Testis (tissue), 3 donors: Measurements from ENCODE around the gene IKZF3. TPM values are rescaled to one million over a fixed set of nuclear protein-coding genes. Genes with fewer than 3 reads are reported as not detected.

ENCODE experiments used
- DNase-seq: peaks from one replicate; pipeline ENCODE4 v3.0.0-alpha.2; 2019
- H3K27ac ChIP-seq, 2 donors: fragments of 200-600 bp; sonication (generic); one replicate each; pipeline ENCODE4 v1.5.1; 2019
- H3K27me3 ChIP-seq: fragments of 200-600 bp; sonication (generic); one replicate; pipeline ENCODE4 v1.5.1; 2019
- H3K36me3 ChIP-seq: fragments of 200-600 bp; sonication (generic); one replicate; pipeline ENCODE4 v1.5.1; 2017; ENCODE audit warnings: low read depth; ENCODE audit errors: missing control alignments
- H3K4me1 ChIP-seq: fragments of 200-600 bp; sonication (generic); one replicate; pipeline ENCODE4 v1.5.1; 2019
- H3K4me3 ChIP-seq, 2 donors: fragments of 200-600 bp; sonication (generic); one replicate each; pipeline ENCODE4 v1.5.1; 2017 to 2019
- H3K9me3 ChIP-seq: fragments of 200-600 bp; sonication (generic); one replicate; pipeline ENCODE4 v1.5.1; 2017
- POLR2A ChIP-seq: fragments of 450-650 bp; IDR thresholded peaks from one replicate; pipeline ENCODE4 v1.6.1; 2017; ENCODE audit warnings: antibody characterized with exemption, mild to moderate bottlenecking, moderate library complexity
- WGBS, 2 donors: methylation state at CpG; one replicate each; pipeline ENCODE4 v1.1.5; 2018; 5-methylcytosine and 5-hydroxymethylcytosine counted together
- intact Hi-C: fragments of 100-400 bp; cut with DNase I; formaldehyde crosslinking; loops from one replicate; pipeline ENCODE4 v1.15.1; 2023; ENCODE audit warnings: low total_unique reads
- polyA plus RNA-seq: library from polyadenylated mRNA; stranded (reverse); fragments of 350-450 nt; fragmentation: Illumina TruSeq; extraction: RNeasy Lipid Tissue Mini Kit (QIAGEN cat#74804); gene quantifications from one replicate; pipeline ENCODE4 v1.2.3, GENCODE V29; 2014; ENCODE audit warnings: low read depth, low replicate concordance; ENCODE audit not compliant: insufficient read depth
- total RNA-seq, 2 donors: library from RNA; depleted of rRNA; stranded (reverse); fragments of >200 nt; gene quantifications; one replicate each; pipeline ENCODE4 v1.2.3, GENCODE V29; 2016
- TF ChIP-seq, protein P1 (sequence below), 3 experiments: fragments of 450-650 bp in 2 of 3; fragments of 200-600 bp in 1 of 3; sonication (generic) in 1 of 3; IDR thresholded peaks; one replicate each; pipeline ENCODE4 v1.5.1; 2016 to 2019; ENCODE audit warnings: antibody characterized with exemption in 3 of 3, mild to moderate bottlenecking in 2 of 3, moderate library complexity in 1 of 3

Gene IKZF3
- total and polyA plus RNA-seq, 3 donors from 2014 or later: 1.9 to 3.8 (median 3.4) TPM

DNA sequence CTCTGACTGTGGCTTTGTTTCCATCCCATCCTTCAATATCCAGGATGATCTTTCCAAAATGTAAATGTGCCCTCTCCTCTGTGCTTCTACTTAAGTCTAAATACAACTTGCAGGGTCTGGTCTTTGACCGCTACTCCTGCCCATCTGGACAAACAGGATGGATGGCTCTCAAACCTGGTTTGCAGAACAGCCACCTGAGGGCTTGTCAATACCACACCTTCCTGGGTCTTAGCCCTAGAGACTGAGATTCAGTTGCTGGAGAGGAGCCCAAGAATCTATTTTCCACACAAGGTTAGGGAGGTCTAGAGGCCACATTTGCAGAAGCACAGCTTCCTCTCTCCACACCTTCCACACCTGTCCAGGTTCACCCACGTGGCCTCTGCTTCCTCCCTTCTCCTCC is 128.2 kb downstream of the IKZF3 start:
- WGBS, 2 donors: 75 to 79% methylated on average over 2 of the region's 2 CpGs
- no peaks in the 10 kb centered on the region for H3K27me3 ChIP-seq
- no peak for TF ChIP-seq POLR2A
- TF ChIP-seq, protein P1, sequence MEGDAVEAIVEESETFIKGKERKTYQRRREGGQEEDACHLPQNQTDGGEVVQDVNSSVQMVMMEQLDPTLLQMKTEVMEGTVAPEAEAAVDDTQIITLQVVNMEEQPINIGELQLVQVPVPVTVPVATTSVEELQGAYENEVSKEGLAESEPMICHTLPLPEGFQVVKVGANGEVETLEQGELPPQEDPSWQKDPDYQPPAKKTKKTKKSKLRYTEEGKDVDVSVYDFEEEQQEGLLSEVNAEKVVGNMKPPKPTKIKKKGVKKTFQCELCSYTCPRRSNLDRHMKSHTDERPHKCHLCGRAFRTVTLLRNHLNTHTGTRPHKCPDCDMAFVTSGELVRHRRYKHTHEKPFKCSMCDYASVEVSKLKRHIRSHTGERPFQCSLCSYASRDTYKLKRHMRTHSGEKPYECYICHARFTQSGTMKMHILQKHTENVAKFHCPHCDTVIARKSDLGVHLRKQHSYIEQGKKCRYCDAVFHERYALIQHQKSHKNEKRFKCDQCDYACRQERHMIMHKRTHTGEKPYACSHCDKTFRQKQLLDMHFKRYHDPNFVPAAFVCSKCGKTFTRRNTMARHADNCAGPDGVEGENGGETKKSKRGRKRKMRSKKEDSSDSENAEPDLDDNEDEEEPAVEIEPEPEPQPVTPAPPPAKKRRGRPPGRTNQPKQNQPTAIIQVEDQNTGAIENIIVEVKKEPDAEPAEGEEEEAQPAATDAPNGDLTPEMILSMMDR (IDR thresholded peaks at IDR 0.05): no peak
- H3K4me1 ChIP-seq: peaks cover 24% of the 10 kb centered on the region
- intact Hi-C loops: no loop called here
- H3K9me3 ChIP-seq: no peaks in the 10 kb centered on the region
- DNase-seq: no peak
- H3K4me3 ChIP-seq: no peak overlapping the region
- H3K27ac ChIP-seq: no peak overlapping the region
- H3K36me3 ChIP-seq: no peaks in the 10 kb centered on the region

DNA sequence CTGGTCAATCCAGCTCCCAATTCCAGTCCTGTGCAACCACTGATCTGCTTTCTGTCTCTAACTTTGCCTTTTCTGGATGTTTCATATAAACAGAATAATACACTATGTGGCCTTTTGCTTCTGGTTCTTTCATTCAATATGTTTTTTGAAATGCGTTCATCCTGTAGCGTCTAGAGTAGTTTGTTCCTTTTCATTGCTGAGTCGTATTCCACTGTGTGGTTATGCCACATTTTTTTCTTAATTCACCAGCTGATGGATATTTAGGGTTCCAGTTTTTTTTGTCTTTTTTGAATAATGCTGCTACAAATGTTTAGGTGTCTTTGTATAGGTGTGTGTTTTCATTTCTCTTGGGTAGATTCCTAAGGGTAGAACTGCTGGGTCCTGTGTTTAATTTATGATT is 131.5 kb downstream of the IKZF3 start:
- DNase-seq: no peak
- Histone ChIP-seq H3K9me3 (no peaks in the 10 kb centered on the region), H3K27me3 (no peaks in the 10 kb centered on the region), H3K27ac (no peak overlapping the region), H3K36me3 (no peaks in the 10 kb centered on the region), H3K4me3 (no peak overlapping the region), H3K4me1 (peaks cover 6% of the 10 kb centered on the region)
- TF ChIP-seq POLR2A: no peak
- TF ChIP-seq, protein P1 (IDR thresholded peaks at IDR 0.05): no peak
- intact Hi-C loops: no loop called here
- 93 to 95% methylated on average over 3 of the region's 3 CpGs for WGBS, 2 donors

DNA sequence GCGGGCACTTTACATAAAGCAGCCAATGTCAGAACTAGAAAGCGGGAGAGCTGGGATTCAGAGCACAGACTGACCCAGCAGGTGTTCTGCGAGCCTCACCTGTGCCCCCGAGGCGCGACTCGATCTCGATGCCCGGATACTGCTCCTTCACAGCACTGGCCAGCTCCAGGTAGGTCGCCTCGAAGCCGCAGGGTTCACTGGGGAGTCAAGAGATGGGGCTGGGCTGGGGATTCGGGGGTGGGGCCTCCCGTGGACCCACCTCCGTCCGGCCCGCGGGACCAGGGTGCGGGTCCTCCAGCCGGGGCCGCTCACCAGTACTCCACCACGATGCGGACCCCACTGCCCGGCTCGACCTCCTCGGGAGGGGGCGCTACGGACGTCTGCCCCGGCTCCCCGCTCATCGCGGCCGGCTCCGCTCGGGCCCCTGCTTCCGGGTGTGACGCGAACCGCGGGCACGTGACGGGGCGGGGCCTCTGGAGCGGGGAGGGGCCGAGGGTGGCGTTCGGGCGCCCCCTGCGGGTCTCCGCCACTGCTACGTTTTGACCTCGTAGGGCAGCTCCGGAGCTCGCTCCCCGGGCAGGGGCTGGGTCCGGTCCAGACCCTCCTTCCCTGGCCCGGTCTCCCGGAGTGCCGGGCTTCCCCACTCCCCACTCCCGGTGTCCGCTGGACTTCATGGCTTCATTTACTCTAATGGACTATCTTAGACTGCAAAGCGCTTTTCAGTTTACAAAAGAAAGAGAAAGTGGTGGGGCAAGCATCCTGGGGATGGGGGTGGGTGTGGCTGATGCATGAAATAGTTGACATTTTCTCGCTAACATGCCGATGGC is 133.8 kb downstream of the IKZF3 start, which contains the start of gene MIEN1:
MIEN1 (minus strand) TSS at position 438 of the 827 bp plus-strand sequence; CDS start at position 401, 37 bp downstream.
- Histone ChIP-seq H3K4me1 (peaks cover 6% of the 10 kb centered on the region), H3K36me3 (no peaks in the 10 kb centered on the region), H3K4me3 (peak within 1 kb of the TSS; percentile 74 to 78), H3K27ac (peak within 1 kb of the TSS; percentile 81 to 83), H3K27me3 (no peaks in the 10 kb centered on the region), H3K9me3 (no peaks in the 10 kb centered on the region)
- DNase-seq: peak; percentile 94
- TF ChIP-seq, protein P1 (IDR thresholded peaks at IDR 0.05): peak; percentile 76 to 91 (median 79)
- TF ChIP-seq POLR2A: no peak
- intact Hi-C loops: no loop called here
- WGBS, 2 donors: 0 to 2% methylated on average over 17 to 35 of the region's 65 CpGs

DNA sequence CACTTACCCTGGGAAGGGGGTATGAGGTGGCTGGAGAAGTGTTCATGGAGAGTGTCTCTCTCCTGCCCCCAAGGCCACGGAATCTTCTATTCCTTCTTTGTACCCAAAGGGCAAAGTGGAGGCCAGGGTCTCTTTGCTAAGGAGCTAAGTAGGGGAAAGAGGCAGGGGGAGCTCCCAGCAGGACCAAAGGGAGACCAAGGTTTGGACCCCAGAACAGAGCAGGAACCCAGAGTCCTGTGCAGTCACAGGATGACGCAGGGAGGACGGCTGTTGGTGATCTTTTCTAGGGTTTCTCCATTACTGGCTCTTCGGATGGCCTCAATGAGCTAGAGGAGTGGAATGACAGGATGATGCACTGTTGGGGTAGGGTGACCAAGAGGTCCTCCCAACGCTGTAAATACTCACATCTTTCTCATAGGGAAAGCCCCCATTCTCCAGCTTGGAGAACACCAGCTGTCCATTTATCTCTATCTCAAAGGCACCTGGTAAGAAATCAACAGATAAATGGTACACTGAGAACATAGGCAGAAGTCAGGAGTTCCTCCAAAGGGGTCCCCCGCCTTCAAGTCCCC is 134.7 kb downstream of the IKZF3 start:
- intact Hi-C loops: no loop called here
- Histone ChIP-seq H3K27ac (peak overlapping the region in 1 of 2 donors; percentile 81), H3K9me3 (no peaks in the 10 kb centered on the region), H3K36me3 (no peaks in the 10 kb centered on the region), H3K27me3 (no peaks in the 10 kb centered on the region), H3K4me3 (peak overlapping the region in 1 of 2 donors; percentile 74), H3K4me1 (peaks cover 6% of the 10 kb centered on the region)
- no peak for DNase-seq
- 64 to 70% methylated on average over 6 of the region's 6 CpGs for WGBS, 2 donors
- no peak for TF ChIP-seq POLR2A
- TF ChIP-seq, protein P1 (IDR thresholded peaks at IDR 0.05): no peak
